IMR-90 (cell line): ENCODE results near the gene KRTAP10-3. TPM values are rescaled to one million over a fixed set of nuclear protein-coding genes. Genes with fewer than 3 reads are reported as not detected.

Experiments used
- ATAC-seq: fragments of 200-7000 bp; cut with Tn5 transposase; 2 replicates; pipeline ENCODE4 v1.9.1; 2020; ENCODE audit warnings: low read depth, mild to moderate bottlenecking, moderate library complexity
- BruUV-seq: library from RNA; stranded (reverse); fragments of 400-500 nt; replicated peaks from 2 replicates; lab custom pipeline; 2021; lab: Mats Ljungman, UMichigan
- CTCF ChIA-PET: fragments of 300-600 bp; formaldehyde crosslinking; extraction: SDS; loops from one replicate; lab custom pipeline; 2021; ENCODE audit warnings: antibody characterized with exemption; lab: Yijun Ruan, JAX
- POLR2A ChIA-PET: fragments of 300-600 bp; sonication (Branson Sonifier 250); formaldehyde crosslinking; loops from one replicate; lab custom pipeline; 2022; ENCODE audit warnings: antibody characterized with exemption; ENCODE audit not compliant: unreplicated experiment; lab: Charles Lee
- DNase-seq: peaks from one replicate; pipeline ENCODE4 v3.0.0; 2013
- H2AFZ ChIP-seq: replicated peaks from 2 replicates; pipeline ENCODE3; 2013; ENCODE audit warnings: low read length, mild to moderate bottlenecking; ENCODE audit not compliant: poor library complexity
- H2AK5ac ChIP-seq: 2 replicates; pipeline ENCODE4 v1.6.1; 2013; ENCODE audit warnings: low read depth, low read length, inconsistent platforms
- H2AK9ac ChIP-seq: replicated peaks from 2 replicates; pipeline ENCODE3; 2013; ENCODE audit warnings: mild to moderate bottlenecking, low read depth, low read length, moderate library complexity; ENCODE audit not compliant: poor library complexity
- H2BK120ac ChIP-seq: 2 replicates; pipeline ENCODE4 v1.6.1; 2013; ENCODE audit warnings: low read depth, low read length, inconsistent platforms
- H2BK15ac ChIP-seq: 3 replicates; pipeline ENCODE4 v1.6.1; 2013; ENCODE audit warnings: low read depth, low read length, inconsistent platforms
- H2BK20ac ChIP-seq: 2 replicates; pipeline ENCODE4 v1.6.1; 2013; ENCODE audit warnings: low read depth, mild to moderate bottlenecking, inconsistent platforms, low read length, moderate library complexity
- H2BK5ac ChIP-seq: 2 replicates; pipeline ENCODE4 v1.6.1; 2013; ENCODE audit warnings: mild to moderate bottlenecking, low read depth, low read length, inconsistent platforms; ENCODE audit not compliant: poor library complexity, severe bottlenecking
- H3K14ac ChIP-seq: replicated peaks from 2 replicates; pipeline ENCODE4 v1.6.1; 2013; ENCODE audit warnings: low read depth, low read length, inconsistent platforms
- H3K18ac ChIP-seq: 2 replicates; pipeline ENCODE4 v1.6.1; 2013; ENCODE audit warnings: low read depth, low read length, control low read depth
- H3K23ac ChIP-seq: 2 replicates; pipeline ENCODE4 v1.6.1; 2013; ENCODE audit warnings: low read depth, low read length, inconsistent platforms
- H3K27ac ChIP-seq: 2 replicates; pipeline ENCODE4 v1.5.1; 2013; ENCODE audit warnings: mild to moderate bottlenecking, control low read depth, low read length; ENCODE audit not compliant: insufficient read depth
- H3K27me3 ChIP-seq: 2 replicates; pipeline ENCODE4 v1.6.1; 2013; ENCODE audit warnings: low read length; ENCODE audit not compliant: control insufficient read depth, insufficient read depth
- H3K36me3 ChIP-seq: 2 replicates; pipeline ENCODE4 v1.6.1; 2013; ENCODE audit warnings: low read length, mixed read lengths; ENCODE audit not compliant: control insufficient read depth, insufficient read depth
- H3K4ac ChIP-seq: 2 replicates; pipeline ENCODE4 v1.6.1; 2013; ENCODE audit warnings: low read depth, low read length, inconsistent platforms
- H3K4me1 ChIP-seq: 2 replicates; pipeline ENCODE4 v1.6.1; 2013; ENCODE audit warnings: low read length, mixed read lengths; ENCODE audit not compliant: control insufficient read depth, insufficient read depth
- H3K4me2 ChIP-seq: 2 replicates; pipeline ENCODE4 v1.6.1; 2013; ENCODE audit warnings: low read depth, mild to moderate bottlenecking, control low read depth, low read length, moderate library complexity
- H3K4me3 ChIP-seq: 2 replicates; pipeline ENCODE4 v1.5.1; 2013; ENCODE audit warnings: low read depth, mild to moderate bottlenecking, control low read depth, low read length, moderate library complexity; ENCODE audit not compliant: insufficient read depth
- H3K56ac ChIP-seq: 2 replicates; pipeline ENCODE4 v1.6.1; 2013; ENCODE audit warnings: low read length, inconsistent platforms; ENCODE audit not compliant: insufficient read depth; ENCODE audit errors: extremely low read depth
- H3K79me1 ChIP-seq, 2 experiments: 2 replicates each; pipeline ENCODE4 v1.6.1; 2013; ENCODE audit warnings: low read length in 2 of 2, inconsistent platforms in 1 of 2, low read depth in 1 of 2
- H3K9ac ChIP-seq: 2 replicates; pipeline ENCODE4 v1.6.1; 2013; ENCODE audit warnings: low read depth, low read length, control low read depth
- H3K9me1 ChIP-seq: 2 replicates; pipeline ENCODE4 v1.6.1; 2013; ENCODE audit warnings: low read length, inconsistent platforms; ENCODE audit not compliant: insufficient read depth
- H3K9me3 ChIP-seq: 2 replicates; pipeline ENCODE4 v1.6.1; 2013; ENCODE audit warnings: low read length; ENCODE audit not compliant: control insufficient read depth, insufficient read depth
- H4K20me1 ChIP-seq: 2 replicates; pipeline ENCODE4 v1.6.1; 2013; ENCODE audit warnings: low read length, inconsistent platforms; ENCODE audit not compliant: insufficient read depth
- H4K5ac ChIP-seq: 2 replicates; pipeline ENCODE4 v1.6.1; 2013; ENCODE audit warnings: mild to moderate bottlenecking, low read depth, low read length, control low read depth
- H4K8ac ChIP-seq, 2 experiments: 2 replicates each; pipeline ENCODE4 v1.6.1; 2013; ENCODE audit warnings: low read depth in 2 of 2, low read length in 2 of 2, control low read depth in 1 of 2, inconsistent platforms in 1 of 2
- H4K91ac ChIP-seq: 2 replicates; pipeline ENCODE4 v1.6.1; 2013; ENCODE audit warnings: low read depth, low read length, inconsistent platforms; ENCODE audit not compliant: insufficient read depth
- CHD1 ChIP-seq: IDR thresholded peaks from 2 replicates; pipeline ENCODE4 v1.6.1; 2012; ENCODE audit warnings: low read depth, low read length, improper control_type of control experiment
- CTCF ChIP-seq: conservative IDR thresholded peaks from 2 replicates; pipeline ENCODE4 v1.5.1; 2012; ENCODE audit warnings: mild to moderate bottlenecking, low read depth, low read length, improper control_type of control experiment
- ELK1 ChIP-seq: fragments of 150-350 bp; IDR thresholded peaks from 2 replicates; pipeline ENCODE4 v1.6.1; 2016; ENCODE audit warnings: low read depth, mild to moderate bottlenecking, low read length, moderate library complexity, borderline replicate concordance
- FOS ChIP-seq: fragments of 150-350 bp; IDR thresholded peaks from 2 replicates; pipeline ENCODE4 v1.6.1; 2016; ENCODE audit warnings: low read depth, low read length
- MAFK ChIP-seq: IDR thresholded peaks from 2 replicates; pipeline ENCODE4 v1.6.1; 2012; ENCODE audit warnings: low read depth, low read length, improper control_type of control experiment
- NFE2L2 ChIP-seq: fragments of 150-350 bp; IDR thresholded peaks from 2 replicates; pipeline ENCODE4 v1.6.1; 2016; ENCODE audit warnings: low read depth, mild to moderate bottlenecking, low read length
- POLR2A ChIP-seq: IDR thresholded peaks from 2 replicates; pipeline ENCODE4 v1.6.1; 2012; ENCODE audit warnings: mild to moderate bottlenecking, low read depth, low read length
- RAD21 ChIP-seq: IDR thresholded peaks from 2 replicates; pipeline ENCODE4 v1.6.1; 2012; ENCODE audit warnings: low read length, improper control_type of control experiment
- RCOR1 ChIP-seq: IDR thresholded peaks from 2 replicates; pipeline ENCODE4 v1.6.1; 2012; ENCODE audit warnings: mild to moderate bottlenecking, low read length, improper control_type of control experiment; ENCODE audit not compliant: insufficient replicate concordance
- RFX5 ChIP-seq: IDR thresholded peaks from 2 replicates; pipeline ENCODE4 v1.8.0; 2012; ENCODE audit warnings: low read depth, mild to moderate bottlenecking, low read length, moderate library complexity
- SMC3 ChIP-seq: fragments of 150-350 bp; IDR thresholded peaks from 2 replicates; pipeline ENCODE4 v1.6.1; 2016; ENCODE audit warnings: low read depth, mild to moderate bottlenecking, antibody characterized with exemption, low read length, moderate library complexity
- WGBS, 2 experiments: methylation state at CpG; one replicate each; pipeline versions ENCODE4 v1.1.5 to v1.1.7; 2013; ENCODE audit warnings: missing lambda C conversion rate in 2 of 2; ENCODE audit not compliant: insufficient read length in 1 of 2; ENCODE audit errors: extremely low coverage in 2 of 2; 5-methylcytosine and 5-hydroxymethylcytosine counted together
- dilution Hi-C: fragments of 300-500 bp; cut with HindIII; formaldehyde crosslinking; loops from one replicate; pipeline ENCODE4 v1.14.3; 2018; ENCODE audit warnings: low sequenced_read_pairs; ENCODE audit not compliant: unreplicated experiment
- in situ Hi-C: fragments of 300-500 bp; cut with MboI; formaldehyde crosslinking; loops from 3 replicates; pipeline ENCODE4 v1.14.3; 2019; ENCODE audit warnings: low sequenced_read_pairs, inconsistent platforms, mixed read lengths
- intact Hi-C: fragments of 100-400 bp; cut with micrococcal nuclease; formaldehyde crosslinking; loops from 2 replicates; pipeline ENCODE4 v1.10.0; 2022
- polyA plus RNA-seq, 3 experiments: library from polyadenylated mRNA; depleted of rRNA; stranded (reverse); fragments of >200 nt; gene quantifications; 2 replicates each; pipeline ENCODE4 v1.2.3, GENCODE V29; 2012; ENCODE audit warnings: low replicate concordance in 1 of 3
- total RNA-seq: library from RNA; depleted of rRNA; stranded (reverse); fragments of >200 nt; gene quantifications from 2 replicates; pipeline ENCODE4 v1.2.3, GENCODE V29; 2012

The KRTAP10-3 gene
- total and polyA plus RNA-seq, 2 of the 4 experiments (the other 2 are of a cell fraction), result not detected

- dilution Hi-C loops (no loop called here), in situ Hi-C loops (no loop called here), intact Hi-C loops (no loop called here)
- Histone ChIP-seq H3K36me3 (no peaks in the 10 kb centered on the region), H3K79me1 (no peaks in the 10 kb centered on the region), H3K4me3 (no peak overlapping the region), H2BK5ac (no peak overlapping the region), H3K23ac (no peak overlapping the region), H3K9ac (no peak overlapping the region), H3K9me1 (no peaks in the 10 kb centered on the region), H2BK15ac (no peak overlapping the region), H2AFZ (no peak overlapping the region), H2AK9ac (no peak overlapping the region), H3K27me3 (0 out of 2 replicates have a peak, but pooled peaks cover 2% of the 10 kb centered on the region), H3K56ac (no peak overlapping the region), H3K4ac (no peak overlapping the region), H3K4me1 (no peaks in the 10 kb centered on the region), H2BK20ac (no peak overlapping the region), H2AK5ac (no peak overlapping the region), H2BK120ac (no peak overlapping the region), H3K14ac (no peak overlapping the region), H3K9me3 (peaks cover 14% of the 10 kb centered on the region; the same call in 1 of the 2 replicates), H3K4me2 (no peak overlapping the region), H4K91ac (no peak overlapping the region), H4K20me1 (no peaks in the 10 kb centered on the region), H3K18ac (no peak overlapping the region), H4K5ac (no peak overlapping the region), H3K27ac (no peak overlapping the region), H4K8ac (no peak overlapping the region)
- ChIA-PET CTCF (no interaction called here), POLR2A (no interaction called here)
- TF ChIP-seq RCOR1 (no peak), NFE2L2 (no peak), FOS (no peak), MAFK (no peak), CHD1 (no peak), ELK1 (no peak), RFX5 (no peak), POLR2A (no peak), SMC3 (no peak), CTCF (no peak), RAD21 (no peak)
- WGBS, 2 experiments, result 88% methylated on average over 27 of the region's 37 CpGs; no CpG with 5 or more reads in 1 of the 2 experiments
- ATAC-seq, result no peak
- no peak for DNase-seq
- BruUV-seq, result no TSS peak
Measured at GRCh38 chr21:44533121-44533890, 25.3 kb downstream of the KRTAP10-3 start.
